Measurements from ENCODE around the gene ACY1.

The ACY1 gene

DNA sequence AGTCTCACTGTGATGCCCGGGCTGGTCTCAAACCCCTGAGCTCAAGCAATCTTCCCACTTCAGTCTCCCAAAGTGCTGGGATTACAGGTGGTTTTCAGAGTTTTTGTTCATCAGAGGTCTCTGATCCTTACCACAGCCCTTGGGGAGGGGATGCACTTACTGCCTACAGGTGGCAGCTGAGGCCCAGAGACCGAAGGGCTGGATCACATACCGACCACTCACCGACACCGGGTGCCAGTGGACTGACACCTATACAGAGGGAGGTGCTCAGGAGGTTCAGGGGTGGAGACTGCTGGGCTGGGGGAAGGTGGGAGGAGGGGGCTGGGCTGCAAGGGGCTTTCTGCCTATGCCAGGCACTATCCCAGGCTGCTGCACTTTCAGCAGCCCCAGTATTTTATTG, 53.5 kb downstream of the ACY1 start:
- no peak for DNase-seq (ENCODE audit: low spot score)
- in situ Hi-C loops (cut with MboI; ENCODE audit: low pct_unique_long_range_greater_than_20kb, low sequenced_read_pairs, unreplicated experiment) = no loop called here
- TF ChIP-seq, protein P1, sequence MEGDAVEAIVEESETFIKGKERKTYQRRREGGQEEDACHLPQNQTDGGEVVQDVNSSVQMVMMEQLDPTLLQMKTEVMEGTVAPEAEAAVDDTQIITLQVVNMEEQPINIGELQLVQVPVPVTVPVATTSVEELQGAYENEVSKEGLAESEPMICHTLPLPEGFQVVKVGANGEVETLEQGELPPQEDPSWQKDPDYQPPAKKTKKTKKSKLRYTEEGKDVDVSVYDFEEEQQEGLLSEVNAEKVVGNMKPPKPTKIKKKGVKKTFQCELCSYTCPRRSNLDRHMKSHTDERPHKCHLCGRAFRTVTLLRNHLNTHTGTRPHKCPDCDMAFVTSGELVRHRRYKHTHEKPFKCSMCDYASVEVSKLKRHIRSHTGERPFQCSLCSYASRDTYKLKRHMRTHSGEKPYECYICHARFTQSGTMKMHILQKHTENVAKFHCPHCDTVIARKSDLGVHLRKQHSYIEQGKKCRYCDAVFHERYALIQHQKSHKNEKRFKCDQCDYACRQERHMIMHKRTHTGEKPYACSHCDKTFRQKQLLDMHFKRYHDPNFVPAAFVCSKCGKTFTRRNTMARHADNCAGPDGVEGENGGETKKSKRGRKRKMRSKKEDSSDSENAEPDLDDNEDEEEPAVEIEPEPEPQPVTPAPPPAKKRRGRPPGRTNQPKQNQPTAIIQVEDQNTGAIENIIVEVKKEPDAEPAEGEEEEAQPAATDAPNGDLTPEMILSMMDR (IDR thresholded peaks at IDR 0.05; ENCODE audit: extremely low read depth, insufficient read depth, missing control alignments) = no peak

DNA sequence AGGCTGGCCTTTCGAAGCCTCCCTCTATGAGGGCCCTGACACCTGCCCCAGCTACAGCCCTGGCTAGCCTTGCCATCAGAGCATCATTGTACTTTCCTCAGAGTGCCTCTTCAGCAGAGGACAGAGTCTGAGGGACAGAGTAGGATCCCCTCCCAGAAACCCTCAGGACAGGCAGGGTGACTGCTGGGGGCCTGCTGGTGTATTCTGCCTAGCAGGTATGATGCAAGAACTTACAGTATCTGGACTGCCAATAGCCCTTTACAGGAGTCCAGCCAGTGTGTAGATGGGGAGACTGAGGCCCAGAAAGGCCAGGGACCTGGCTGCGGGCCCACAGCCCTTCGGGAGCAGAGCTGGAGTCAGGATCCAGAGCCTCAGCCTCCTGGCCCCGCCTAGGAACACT, 54.0 kb downstream of the ACY1 start:
- in situ Hi-C loops (cut with MboI; ENCODE audit: low pct_unique_long_range_greater_than_20kb, low sequenced_read_pairs, unreplicated experiment) = no loop called here
- TF ChIP-seq, protein P1 (IDR thresholded peaks at IDR 0.05; ENCODE audit: extremely low read depth, insufficient read depth, missing control alignments) = no peak
- no peak for DNase-seq (ENCODE audit: low spot score)

DNA sequence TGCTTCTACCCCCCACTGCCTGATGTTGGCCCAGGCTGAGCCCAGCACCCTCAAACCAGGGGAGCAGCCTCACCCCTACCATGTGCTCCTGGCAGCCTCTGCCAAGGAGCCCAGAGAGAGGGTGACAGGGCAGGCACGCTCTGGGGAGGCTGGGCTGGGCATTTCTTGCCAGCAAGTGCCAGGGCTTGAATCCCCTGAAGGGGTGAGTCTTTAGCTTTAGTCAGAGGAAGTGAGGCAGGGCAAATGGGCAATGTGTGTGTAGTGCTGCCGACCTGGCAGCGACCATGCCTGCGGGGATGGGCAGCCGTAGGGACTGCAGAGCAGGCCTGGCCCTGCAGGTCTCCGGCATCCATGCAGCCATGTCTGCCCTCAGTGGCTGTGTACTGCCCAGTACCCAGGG, 54.9 kb downstream of the ACY1 start:
- in situ Hi-C loops (cut with MboI; ENCODE audit: low pct_unique_long_range_greater_than_20kb, low sequenced_read_pairs, unreplicated experiment) = no loop called here
- DNase-seq (ENCODE audit: low spot score) = no peak
- TF ChIP-seq, protein P1 (IDR thresholded peaks at IDR 0.05; ENCODE audit: extremely low read depth, insufficient read depth, missing control alignments) = no peak

Measured in GM13977 (cell line).